GM19043 (cell line): Measurements from ENCODE around the gene NR1D1.
A peak's percentile ranks its signal among the peaks of the same experiment; 100 is the strongest.

Experiments
- ATAC-seq: cut with Tn5 transposase; IDR thresholded peaks from one replicate; pipeline ENCODE4 v1.9.1; 2021; ENCODE audit warnings: low read depth; ENCODE audit not compliant: unreplicated experiment

Gene NR1D1

DNA sequence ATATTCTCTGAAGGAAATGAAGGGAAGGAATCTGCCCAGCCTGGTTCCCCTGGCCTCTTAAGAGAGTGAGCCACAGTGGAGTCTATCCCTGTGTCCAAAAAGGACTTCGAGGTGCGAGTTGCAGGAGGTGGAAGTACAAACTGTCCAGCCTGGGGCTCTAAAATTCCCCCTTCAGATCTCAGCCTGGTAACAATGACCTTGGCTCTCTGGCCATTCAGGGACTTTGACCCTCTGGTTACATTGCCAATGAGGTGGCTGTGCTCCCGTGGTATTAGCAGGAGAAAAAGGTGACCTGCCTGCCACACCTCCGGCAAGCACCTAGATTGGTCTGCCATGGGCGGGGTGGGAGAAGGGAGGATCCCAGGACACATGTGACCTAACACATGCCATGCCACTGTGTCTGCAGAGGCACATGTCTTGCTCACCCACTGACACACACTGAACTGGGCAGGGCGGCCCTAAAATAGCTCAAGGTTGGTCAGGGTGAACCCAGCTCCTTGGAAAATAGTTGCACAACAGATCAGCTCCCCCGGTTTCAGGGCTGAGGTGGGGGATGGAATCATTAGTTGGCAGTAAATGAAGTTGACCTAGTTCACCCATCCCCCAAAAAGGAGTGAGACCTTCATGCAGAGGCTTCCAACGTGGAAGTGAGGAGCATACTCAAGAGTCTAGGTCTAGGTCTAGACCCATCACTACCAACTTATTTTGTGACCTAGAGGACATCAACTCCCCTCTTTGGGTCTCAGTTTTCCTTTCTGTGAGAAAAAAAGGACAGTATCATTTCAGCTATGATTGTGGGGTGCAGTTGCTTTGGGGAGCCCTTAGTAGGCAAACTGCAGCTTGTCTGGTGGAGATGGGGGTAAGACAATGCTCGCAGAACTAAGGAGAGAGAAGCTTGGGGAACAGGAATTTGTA is 2.2 kb downstream of the NR1D1 start:
- ATAC-seq: no peak

GRCh38 chr17:40097087-40097486 is 3.3 kb downstream of the NR1D1 start:
- no peak for ATAC-seq

GRCh38 chr17:40095944-40096791 is 4.2 kb downstream of the NR1D1 start:
- ATAC-seq: peak; percentile 60

- ATAC-seq: no peak
Measured at GRCh38 chr17:40095351-40095943, 4.9 kb downstream of the NR1D1 start.

GRCh38 chr17:40094874-40095273 is 5.5 kb downstream of the NR1D1 start:
- no peak for ATAC-seq

GRCh38 chr17:40093580-40094201 is 6.7 kb downstream of the NR1D1 start:
- no peak for ATAC-seq

DNA sequence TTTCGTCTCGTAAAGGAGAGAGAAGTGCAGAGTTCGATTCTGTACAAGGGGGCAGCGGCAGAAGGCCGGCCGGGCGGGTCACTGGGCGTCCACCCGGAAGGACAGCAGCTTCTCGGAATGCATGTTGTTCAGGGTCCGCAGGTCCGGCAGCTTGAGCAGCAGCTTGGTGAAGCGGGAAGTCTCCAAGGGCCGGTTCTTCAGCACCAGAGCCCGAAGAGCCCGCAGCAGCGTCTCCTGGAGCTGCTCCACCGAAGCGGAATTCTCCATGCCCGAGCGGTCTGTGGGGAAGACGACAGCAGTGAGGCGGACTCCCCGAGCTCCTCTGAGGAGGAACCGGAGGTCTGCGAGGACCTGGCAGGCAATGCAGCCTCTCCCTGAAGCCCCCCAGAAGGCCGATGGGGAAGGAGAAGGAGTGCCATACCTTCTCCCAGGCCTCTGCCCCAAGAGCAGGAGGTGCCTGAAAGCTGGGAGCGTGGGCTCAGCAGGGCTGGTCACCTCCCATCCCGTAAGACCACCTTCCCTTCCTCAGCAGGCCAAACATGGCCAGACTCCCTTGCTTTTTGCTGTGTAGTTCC is 7.3 kb downstream of the NR1D1 start:
- no peak for ATAC-seq

DNA sequence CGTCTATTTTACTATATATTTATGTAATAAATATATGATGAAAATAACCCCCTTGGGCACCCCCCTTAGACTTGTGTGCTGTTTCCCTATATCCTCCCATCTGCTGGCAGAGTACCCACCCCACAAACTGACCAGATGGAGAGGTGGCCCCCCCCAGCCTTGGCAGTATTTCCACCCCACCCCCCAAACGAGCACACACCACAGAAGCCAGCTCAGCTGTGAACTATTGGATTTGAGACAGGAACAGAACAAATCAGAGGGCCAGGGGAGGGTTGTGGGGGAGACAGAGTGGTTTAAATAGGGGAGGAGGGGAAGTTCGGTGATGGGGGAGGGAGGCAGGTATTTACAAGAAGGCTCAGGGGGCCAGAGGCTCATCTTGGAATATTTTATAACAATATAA is 7.8 kb downstream of the NR1D1 start:
- ATAC-seq: no peak

GRCh38 chr17:40091691-40092397 is 8.5 kb downstream of the NR1D1 start:
- no peak for ATAC-seq

- no peak for ATAC-seq
Measured at GRCh38 chr17:40090237-40091119, 9.9 kb downstream of the NR1D1 start.

DNA sequence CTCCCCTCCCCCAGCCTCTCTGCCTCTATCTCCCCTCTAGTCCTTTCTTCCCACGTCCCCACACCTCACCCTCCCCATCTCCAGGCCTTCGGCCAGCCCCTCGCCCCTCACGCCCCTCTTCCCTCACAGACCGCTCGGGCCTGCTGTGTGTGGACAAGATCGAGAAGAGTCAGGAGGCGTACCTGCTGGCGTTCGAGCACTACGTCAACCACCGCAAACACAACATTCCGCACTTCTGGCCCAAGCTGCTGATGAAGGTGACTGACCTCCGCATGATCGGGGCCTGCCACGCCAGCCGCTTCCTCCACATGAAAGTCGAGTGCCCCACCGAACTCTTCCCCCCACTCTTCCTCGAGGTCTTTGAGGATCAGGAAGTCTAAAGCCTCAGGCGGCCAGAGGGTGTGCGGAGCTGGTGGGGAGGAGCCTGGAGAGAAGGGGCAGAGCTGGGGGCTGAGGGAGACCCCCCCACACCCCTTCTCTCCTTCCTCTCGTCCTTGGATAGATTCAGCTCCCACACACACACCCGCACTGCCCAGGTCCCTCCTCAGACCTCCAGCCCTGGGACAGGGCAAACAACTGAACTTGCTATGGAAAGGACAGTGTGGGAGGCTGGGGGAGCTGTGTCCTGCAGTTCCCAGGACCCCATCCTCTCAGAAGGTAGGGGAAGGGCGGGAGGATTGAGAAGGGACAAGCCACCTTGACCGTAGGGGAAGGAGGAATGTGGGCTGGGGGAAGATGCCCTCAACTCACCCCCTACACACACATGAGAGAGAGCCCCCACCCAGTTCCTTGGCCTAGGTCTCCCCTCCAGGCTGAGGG is 11.1 kb downstream of the NR1D1 start:
- ATAC-seq: no peak

DNA sequence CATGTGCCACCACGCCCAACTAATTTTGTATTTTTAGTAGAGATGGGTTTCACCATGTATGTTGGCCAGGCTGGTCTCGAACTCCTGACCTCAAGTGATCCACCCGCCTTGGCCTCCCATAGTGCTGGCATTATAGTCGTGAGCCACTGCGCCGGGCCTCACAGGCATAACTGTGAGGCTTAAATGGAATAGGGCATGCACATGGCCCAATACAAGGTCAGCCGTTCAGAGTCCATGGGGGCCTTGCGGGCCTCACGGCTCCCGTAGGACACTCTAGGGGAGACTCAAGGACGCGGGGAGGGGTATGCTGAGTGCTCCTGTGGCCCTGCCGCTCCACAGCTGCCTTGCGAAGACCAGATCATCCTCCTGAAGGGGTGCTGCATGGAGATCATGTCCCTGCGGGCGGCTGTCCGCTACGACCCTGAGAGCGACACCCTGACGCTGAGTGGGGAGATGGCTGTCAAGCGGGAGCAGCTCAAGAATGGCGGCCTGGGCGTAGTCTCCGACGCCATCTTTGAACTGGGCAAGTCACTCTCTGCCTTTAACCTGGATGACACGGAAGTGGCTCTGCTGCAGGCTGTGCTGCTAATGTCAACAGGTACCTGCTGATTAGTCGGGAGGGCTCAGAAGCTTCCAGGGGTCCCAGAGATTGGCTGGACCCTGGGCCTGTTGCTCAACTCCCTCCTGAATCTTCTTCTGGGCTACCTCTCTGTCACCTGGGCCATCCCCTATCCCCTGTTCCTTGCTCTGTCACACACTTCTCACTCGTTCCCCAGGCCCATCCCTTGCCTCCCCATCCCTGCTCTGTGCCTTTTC is 12.3 kb downstream of the NR1D1 start:
- no peak for ATAC-seq

- ATAC-seq: no peak
Measured at GRCh38 chr17:40087049-40087794, 13.2 kb downstream of the NR1D1 start.

GRCh38 chr17:40086150-40087044 is 14.0 kb downstream of the NR1D1 start:
- no peak for ATAC-seq

GRCh38 chr17:40084477-40084876 is 15.9 kb downstream of the NR1D1 start:
- no peak for ATAC-seq
